HEK293 (cell line): ENCODE measurements around the gene GAPDHS.

Experiments
- GLIS1 ChIP-seq: fragments of 450-650 bp; formaldehyde crosslinking; IDR thresholded peaks from 2 replicates; pipeline ENCODE4 v1.5.1; 2016; ENCODE audit warnings: missing biosample characterization, missing genetic modification characterization
- PRDM4 ChIP-seq: fragments of 450-650 bp; formaldehyde crosslinking; IDR thresholded peaks from 2 replicates; pipeline ENCODE4 v1.5.1; 2017; ENCODE audit warnings: missing biosample characterization, missing genetic modification characterization
- SETDB1 ChIP-seq: IDR thresholded peaks from one replicate; pipeline ENCODE4 v1.6.1; 2017; ENCODE audit warnings: mild to moderate bottlenecking, low read length, moderate library complexity, mixed read lengths; ENCODE audit not compliant: insufficient read length
- TCF7L2 ChIP-seq: IDR thresholded peaks from 2 replicates; pipeline ENCODE4 v1.6.1; 2011; ENCODE audit warnings: low read depth, mild to moderate bottlenecking, inconsistent platforms, low read length, moderate library complexity, borderline replicate concordance
- ZBTB7A ChIP-seq: fragments of 450-650 bp; formaldehyde crosslinking; IDR thresholded peaks from 2 replicates; pipeline ENCODE4 v1.5.1; 2016; ENCODE audit warnings: low read depth, missing biosample characterization, missing genetic modification characterization
- ZNF280D ChIP-seq: fragments of 450-650 bp; formaldehyde crosslinking; IDR thresholded peaks from 2 replicates; pipeline ENCODE4 v1.5.1; 2016; ENCODE audit warnings: missing biosample characterization, missing genetic modification characterization
- ZNF398 ChIP-seq: fragments of 450-650 bp; formaldehyde crosslinking; IDR thresholded peaks from 2 replicates; pipeline ENCODE4 v1.5.1; 2017; ENCODE audit warnings: missing biosample characterization, missing genetic modification characterization
- ZNF639 ChIP-seq: fragments of 450-650 bp; formaldehyde crosslinking; IDR thresholded peaks from 2 replicates; pipeline ENCODE4 v1.5.1; 2016; ENCODE audit warnings: missing biosample characterization, missing genetic modification characterization
- ZNF837 ChIP-seq: fragments of 450-650 bp; formaldehyde crosslinking; IDR thresholded peaks from 2 replicates; pipeline ENCODE4 v1.5.1; 2016; ENCODE audit warnings: missing biosample characterization, missing genetic modification characterization

GRCh38 chr19:35517342-35517741 lies 15.9 kb upstream of the GAPDHS start:
- TF ChIP-seq ZNF398 (tag by site-specific recombination) (no peak), TCF7L2 (no peak), ZNF837 (tag by site-specific recombination) (no peak), GLIS1 (tag by site-specific recombination) (no peak), SETDB1 (no peak), ZBTB7A (tag by site-specific recombination) (no peak), ZNF280D (no peak), ZNF639 (tag by site-specific recombination) (no peak), PRDM4 (tag by site-specific recombination) (no peak)
